Epithelial cell of esophagus (primary cell): ENCODE results near the gene SRGAP1.
"Not testable (repeated sequence)": the region's sequence is repeated elsewhere in the genome, so short reads cannot be mapped to it uniquely, and the experiment has no call there.

ENCODE experiments used
- DNase-seq: peaks from one replicate; pipeline ENCODE4 v3.0.0; 2010; ENCODE audit warnings: low read depth
- H3K4me3 ChIP-seq: 2 replicates; pipeline ENCODE4 v1.5.1; 2011; ENCODE audit warnings: mild to moderate bottlenecking, low read length, control low read depth
- TF ChIP-seq, protein P1 (sequence below): IDR thresholded peaks from 2 replicates; pipeline ENCODE4 v1.5.1; 2011; ENCODE audit warnings: low read depth, mild to moderate bottlenecking, low read length, control low read depth, inconsistent platforms; ENCODE audit not compliant: insufficient read depth; ENCODE audit errors: missing control alignments

Gene SRGAP1

DNA sequence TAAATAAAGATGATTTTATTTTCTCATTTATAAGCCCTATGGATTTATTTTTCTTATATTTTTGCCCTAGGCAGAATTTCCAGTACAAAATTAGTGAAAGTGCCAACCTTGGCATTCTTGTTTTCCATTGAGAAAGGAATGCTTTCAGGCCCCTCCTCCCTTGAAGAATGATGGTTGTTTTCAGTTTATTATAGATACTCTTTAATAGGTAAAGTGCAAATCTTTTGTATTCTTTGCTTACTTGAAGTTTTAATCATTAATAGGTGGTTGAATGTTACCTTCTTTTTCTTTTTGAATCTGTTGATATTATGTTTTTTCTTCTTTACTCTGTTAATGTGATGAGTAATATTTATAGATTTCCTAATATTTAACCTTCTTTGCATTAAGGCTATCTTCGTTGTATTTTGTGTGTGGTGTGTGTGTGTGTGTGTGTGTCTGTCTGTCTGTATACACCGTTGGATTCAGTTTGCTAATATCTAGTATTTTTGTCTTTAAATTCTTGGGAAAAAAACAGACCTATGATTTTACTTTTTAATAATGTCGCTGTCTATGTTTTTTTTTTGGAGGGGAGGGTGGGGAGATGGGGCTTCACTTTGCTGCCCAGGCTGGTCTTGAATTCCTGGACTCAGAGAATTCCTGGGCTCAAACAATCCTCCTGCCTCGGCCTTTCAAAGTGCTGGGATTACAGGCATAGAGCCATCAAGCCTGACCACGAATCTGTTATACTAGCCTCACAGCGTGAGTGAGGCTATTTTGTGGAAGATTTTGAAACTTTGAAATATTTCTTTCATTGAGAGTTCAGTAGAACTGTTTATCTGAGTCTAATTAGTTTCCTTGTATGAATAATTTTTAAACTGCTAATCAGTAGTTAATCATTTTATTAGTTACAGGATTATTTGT, 13.5 kb downstream of the SRGAP1 start:
- TF ChIP-seq, protein P1, sequence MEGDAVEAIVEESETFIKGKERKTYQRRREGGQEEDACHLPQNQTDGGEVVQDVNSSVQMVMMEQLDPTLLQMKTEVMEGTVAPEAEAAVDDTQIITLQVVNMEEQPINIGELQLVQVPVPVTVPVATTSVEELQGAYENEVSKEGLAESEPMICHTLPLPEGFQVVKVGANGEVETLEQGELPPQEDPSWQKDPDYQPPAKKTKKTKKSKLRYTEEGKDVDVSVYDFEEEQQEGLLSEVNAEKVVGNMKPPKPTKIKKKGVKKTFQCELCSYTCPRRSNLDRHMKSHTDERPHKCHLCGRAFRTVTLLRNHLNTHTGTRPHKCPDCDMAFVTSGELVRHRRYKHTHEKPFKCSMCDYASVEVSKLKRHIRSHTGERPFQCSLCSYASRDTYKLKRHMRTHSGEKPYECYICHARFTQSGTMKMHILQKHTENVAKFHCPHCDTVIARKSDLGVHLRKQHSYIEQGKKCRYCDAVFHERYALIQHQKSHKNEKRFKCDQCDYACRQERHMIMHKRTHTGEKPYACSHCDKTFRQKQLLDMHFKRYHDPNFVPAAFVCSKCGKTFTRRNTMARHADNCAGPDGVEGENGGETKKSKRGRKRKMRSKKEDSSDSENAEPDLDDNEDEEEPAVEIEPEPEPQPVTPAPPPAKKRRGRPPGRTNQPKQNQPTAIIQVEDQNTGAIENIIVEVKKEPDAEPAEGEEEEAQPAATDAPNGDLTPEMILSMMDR: no peak
- DNase-seq: no peak
- no peak overlapping the region for H3K4me3 ChIP-seq

DNA sequence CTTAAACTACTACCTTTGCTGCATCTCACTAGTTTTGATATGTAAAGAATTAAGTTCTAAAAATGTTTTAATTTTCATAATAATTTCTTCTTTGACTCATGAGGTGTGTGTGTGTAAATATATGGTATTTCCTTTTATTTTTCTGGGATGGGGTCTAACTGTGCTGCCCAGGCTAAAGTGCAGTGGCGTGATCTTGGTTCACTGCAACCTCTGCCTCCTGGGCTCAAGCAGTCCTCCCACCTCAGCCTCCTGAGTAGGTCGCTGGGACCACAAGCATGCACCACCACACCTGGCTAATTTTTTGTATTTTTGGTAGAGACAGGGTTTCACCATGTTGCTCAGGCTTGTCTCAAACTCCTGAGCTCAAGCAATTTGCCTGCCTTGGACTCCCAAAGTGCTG, 15.4 kb downstream of the SRGAP1 start:
- not testable (repeated sequence) for H3K4me3 ChIP-seq, DNase-seq

DNA sequence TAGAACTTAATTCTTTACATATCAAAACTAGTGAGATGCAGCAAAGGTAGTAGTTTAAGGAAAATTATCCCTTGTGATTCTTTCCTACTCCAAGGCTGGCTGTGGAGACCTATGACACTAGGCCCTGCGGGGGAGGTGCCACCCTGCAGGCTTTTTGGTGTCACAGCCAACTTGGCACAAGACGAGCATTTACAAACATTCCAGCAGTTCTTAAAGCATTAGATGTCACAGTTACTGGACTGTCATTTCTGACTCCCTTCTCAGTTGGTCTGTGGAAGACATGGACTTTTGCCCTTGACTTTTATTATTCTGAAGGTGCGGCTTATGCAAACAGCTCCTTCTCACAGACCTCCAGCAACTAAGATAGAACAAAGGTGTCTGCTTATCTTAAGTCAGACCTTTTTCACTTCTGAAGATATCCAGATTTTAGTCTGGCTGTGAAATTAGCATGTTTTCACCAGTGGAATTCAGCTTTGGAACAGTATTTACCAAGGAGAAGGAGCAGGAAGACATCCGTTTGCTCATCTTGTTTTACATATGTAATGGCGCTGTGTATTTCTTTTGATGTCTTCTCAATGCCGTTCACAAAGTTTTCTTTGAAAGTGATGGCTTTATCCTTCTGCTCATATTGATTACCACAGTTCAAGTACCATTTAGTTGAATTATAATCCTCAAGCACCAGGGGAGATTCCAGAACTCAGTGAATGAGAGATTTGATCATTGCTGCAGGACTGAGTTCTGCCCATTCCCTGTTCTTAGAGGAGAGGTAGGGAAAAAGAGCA, 17.9 kb downstream of the SRGAP1 start:
- DNase-seq: peak; percentile 29
- TF ChIP-seq, protein P1: no peak
- H3K4me3 ChIP-seq: no peak overlapping the region

DNA sequence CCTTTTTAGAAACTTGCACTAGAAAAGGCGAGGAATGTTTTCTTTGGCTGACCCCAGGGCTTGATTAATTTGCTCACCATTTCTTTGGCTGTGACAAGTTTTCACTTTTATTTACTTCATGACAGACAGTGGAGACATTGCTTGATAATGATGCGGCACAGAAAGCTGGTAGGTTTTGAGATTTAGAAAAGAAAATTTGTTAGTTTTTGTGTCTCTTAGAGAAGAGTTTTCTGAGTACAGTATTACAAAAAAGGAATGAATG, 18.4 kb downstream of the SRGAP1 start:
- no peak overlapping the region for H3K4me3 ChIP-seq
- no peak for DNase-seq
- TF ChIP-seq, protein P1: no peak

DNA sequence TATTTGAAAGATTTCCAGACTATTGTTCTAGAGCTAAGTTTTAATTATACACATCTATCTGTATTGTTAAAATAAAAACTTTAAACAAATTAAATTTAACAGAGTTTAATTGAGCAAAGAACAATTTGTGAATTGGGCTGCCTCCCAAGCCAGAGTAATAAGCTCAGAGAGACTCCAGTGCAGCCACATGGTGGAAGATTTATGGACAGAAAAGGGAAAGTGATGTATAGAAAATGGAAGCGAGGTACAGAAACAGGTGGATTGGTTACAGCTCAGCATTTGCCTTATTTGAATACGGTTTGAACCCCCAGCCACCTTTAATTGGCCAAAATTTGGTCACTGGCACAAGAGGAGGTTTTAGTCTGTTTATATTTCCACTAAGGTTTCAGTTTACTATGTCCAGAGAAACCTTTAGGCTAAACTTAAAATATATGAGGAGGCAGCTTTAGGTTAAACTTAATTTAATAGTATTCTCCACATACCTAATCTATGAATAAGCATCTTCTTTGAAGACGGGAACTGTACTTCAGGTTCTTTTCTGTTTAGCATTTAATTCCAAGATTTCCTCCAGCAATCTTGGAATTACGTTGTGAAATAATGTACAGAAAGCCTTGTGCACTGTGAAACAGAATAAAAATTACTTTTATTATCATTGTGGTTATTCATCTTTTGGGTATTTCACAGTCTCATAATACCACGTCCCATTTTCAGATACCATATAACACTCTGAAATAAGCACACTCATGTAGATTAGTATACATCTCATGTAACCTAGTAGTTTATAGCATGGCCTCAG, 19.4 kb downstream of the SRGAP1 start:
- H3K4me3 ChIP-seq: no peak overlapping the region
- DNase-seq: no peak
- TF ChIP-seq, protein P1: no peak

DNA sequence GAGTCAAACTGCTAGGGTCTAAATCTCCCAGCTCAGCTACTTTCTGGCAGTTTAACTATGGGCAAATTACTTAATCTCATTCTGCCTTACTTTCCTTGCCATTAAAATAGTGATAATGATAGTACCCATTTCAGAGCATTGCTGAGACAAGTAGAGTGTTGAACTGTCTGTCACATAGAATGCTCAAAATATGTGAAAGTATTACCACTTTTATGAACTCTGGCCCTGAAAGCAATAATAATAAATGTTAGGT, 19.9 kb downstream of the SRGAP1 start:
- DNase-seq: no peak
- TF ChIP-seq, protein P1: no peak
- H3K4me3 ChIP-seq: no peak overlapping the region

DNA sequence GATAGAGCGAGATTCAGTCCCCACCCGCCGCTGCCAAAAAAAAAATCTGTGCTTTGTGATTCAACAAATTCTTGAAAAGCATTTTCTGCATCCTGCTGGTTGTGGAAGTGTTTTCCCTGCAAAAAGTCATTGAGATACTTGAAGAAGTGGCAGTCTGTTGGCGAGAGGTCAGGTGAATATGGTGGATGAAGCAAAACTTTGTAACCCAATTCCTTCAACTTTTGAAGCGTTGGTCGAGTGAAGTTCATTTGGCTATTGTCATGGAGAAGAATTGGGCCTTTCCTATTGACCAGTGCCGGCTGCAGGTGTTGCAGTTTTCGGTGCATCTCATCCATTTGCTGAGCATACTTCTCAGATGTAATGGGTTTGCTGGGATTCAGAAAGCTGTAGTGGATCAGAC, 20.9 kb downstream of the SRGAP1 start:
- DNase-seq: no peak
- no peak overlapping the region for H3K4me3 ChIP-seq
- TF ChIP-seq, protein P1: no peak
